ENCODE measurements around the gene DCPS.
"Not testable (repeated sequence)": the region's sequence is repeated elsewhere in the genome, so short reads cannot be mapped to it uniquely, and the experiment has no call there.

Gene DCPS

GRCh38 chr11:126344141-126345080 is 40.6 kb downstream of the DCPS start:
- no peak for DNase-seq (ENCODE audit: low read depth, low spot score)

DNA sequence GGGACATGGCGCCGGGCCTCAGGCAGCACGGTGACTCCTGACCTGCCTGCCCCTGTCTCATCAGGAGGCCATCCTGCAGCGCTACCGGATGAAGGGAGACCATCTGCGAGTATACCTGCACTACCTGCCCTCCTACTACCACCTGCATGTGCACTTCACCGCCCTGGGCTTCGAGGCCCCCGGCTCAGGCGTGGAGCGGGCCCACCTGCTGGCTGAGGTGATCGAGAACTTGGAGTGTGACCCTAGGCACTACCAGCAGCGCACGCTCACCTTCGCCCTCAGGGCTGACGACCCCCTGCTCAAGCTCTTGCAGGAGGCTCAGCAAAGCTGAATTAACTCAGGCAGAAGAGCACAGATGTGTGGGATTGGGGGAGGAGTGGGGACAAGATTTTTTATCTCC is 41.4 kb downstream of the DCPS start:
- DNase-seq (ENCODE audit: low read depth, low spot score), result no peak

DNA sequence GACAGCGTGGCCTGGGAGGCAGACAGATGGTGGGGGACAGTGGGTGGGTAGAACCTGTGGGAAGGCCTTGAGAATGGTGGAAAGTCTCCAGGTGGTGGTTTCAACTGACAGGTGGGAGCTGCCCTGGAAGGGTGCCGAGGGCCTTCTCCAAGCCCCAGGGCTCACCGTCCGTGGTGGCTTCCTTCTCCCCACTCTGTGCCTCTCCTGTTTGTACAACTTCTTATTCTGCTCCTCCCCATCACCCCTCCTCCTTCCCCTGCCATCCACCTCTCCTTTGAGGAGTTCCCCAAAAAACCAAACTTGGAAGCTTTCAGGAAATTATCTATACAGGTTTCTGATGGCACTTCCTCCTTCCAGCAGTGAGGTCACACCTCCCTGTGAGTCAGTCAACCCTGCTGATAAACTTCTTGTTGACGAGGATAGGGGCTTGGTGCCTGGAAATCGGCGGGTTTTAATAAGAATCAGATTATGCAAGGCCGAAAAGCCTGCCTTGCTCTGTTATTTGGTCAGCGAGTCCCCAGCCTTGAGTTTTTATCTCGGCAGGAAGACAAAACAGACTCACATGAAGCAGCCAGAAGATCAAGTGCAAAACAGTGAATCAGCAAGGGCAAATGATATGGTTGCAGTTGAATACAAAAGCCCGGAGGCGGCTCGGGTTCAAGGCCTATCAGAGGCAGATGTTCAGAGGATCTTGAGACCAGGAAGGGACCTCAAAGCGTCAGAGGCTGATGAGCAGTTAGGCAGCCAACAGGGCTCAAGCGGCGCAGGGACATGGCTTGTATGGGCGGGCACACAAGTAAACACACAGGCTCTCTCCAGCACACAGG is 42.1 kb downstream of the DCPS start:
- DNase-seq (ENCODE audit: low read depth, low spot score), result no peak

DNA sequence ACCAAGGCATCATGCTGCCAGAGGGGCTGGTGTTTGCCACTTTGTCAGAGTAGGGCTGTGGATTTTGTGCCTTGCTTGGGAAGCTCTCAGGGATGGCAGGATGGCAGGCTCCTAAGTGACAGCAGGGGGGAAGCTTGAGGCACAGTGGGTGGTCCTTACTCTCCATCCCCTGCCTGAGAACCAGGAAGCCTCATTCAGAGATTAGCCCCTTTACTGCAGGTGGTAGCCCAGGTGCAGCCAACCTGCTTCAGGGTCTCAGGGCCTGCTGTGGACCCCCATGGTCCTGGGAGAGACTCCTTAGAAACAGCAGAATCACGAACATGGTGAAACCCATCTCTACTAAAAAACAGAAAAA is 42.7 kb downstream of the DCPS start:
- DNase-seq (ENCODE audit: low read depth, low spot score), result no peak

- not testable (repeated sequence) for DNase-seq (ENCODE audit: low read depth, low spot score)
Observed at GRCh38 chr11:126346946-126347345, 43.1 kb downstream of the DCPS start.

DNA sequence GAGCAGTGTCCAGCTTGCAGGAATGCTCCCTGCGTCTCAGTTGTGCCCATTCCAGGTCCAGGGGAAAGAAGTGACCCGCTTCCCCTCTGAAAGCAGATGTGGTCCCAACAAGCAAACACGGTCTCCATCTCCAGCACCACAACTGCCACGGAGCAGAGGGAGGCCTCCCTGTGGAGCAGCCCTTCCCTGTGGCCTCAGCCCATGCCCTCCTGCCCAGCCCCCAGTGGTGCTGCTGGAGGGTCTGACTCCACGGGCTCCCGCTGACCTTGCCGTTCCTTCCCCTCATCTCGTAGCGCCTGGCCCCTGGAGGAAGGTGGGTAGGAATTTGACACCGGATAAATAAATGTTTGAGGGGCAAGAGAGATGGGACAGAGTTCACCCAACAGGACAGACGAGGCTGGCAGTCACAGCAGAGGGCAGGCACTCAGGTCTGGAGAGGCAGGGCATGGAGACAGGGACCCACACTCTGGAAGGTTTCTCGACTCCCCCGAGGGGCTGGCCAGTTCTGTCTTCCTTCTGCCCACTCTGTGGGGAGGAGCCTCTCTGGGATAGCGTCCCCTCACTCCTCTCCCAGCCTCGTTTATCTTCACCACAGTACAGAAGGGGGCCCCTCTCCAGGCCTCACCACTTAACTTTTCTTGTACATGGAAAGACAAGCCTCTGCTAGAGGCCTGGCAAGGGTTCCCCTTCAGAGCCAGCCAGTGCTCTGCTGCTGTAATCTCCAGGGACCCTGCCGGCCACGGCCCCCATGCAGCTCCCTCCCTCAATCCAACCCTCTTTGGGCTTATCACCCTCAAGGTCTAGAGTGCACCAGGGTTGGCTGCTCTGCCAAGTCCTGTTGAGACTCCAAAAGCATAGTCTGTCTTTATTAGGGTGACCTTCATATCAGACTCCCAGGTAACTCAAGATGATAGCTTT is 44.1 kb downstream of the DCPS start:
- no peak for DNase-seq (ENCODE audit: low read depth, low spot score)

DNA sequence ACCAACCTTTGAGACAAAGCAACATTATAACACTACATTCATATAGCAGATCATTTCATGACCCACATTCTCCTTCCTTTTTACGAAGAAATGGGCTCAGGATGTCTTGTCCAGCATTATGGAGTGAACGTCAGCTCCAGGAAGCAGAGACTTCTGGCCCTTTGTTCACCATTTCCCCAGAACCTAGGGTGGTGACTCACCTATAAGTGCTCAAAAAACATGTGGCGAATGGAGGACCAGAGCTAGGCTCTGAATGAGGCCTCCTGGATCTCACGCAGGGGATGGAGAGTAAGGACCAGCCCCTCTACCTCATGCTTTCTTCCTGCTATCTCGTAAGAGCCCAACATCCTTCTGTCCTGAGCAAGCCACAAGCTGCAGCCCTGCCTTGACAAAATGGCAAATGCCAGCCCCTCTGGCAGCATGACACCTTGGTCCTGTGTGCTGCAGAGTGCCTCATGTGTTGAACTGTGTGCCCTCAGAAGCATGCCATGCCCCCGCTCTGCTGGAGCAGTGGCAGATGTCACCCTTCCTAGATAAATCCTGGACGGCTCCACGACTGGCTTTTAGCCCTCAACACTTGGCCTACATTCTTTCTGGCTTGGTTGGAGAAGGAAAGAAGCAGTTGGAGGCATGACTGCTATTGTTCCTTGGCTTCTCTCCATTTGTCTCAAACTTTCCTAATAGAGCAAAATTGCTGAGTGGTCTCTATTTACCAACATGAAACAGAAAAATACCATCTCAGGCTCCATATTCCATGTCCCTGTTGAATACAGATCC is 45.1 kb downstream of the DCPS start:
- no peak for DNase-seq (ENCODE audit: low read depth, low spot score)

DNA sequence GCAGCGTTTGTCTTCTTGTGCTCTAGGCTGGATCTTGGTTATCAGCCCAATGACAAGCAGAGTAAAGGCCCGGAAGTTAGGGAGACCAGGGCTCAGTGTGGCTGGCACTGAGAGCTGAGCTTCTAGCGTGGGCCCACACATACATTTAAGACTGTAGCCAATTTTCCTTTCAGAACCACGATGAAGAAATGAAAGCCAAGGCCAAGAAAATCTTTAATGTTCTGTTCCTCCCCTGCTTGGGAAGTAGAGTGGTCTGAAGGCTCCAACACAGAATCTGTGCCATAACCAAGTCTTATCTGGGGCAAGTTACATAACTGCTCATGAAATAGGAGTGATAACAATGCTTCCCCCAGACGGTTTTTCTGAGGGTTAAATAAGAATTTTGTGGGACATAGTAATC is 47.0 kb downstream of the DCPS start:
- DNase-seq (ENCODE audit: low read depth, low spot score), result no peak

DNA sequence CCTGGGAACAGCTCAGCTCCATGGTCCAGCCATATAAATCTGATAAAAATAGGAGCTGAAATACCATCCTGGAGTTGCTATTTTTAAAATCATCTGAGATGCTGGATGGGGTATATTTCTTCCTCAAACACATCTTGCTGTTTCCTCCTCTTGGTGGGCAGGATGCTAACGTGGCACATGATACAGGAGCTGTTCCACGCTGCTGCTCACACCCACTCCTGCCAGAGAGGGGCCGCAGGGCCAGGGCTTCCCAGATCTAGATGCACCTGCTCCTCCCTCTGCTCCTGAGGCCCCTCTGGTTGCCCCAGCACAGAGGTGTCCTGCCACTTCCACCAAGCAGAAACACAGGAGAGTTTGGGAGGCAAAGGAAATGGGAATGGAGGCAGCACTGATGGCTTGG is 48.3 kb downstream of the DCPS start:
- DNase-seq (ENCODE audit: low read depth, low spot score), result no peak

GRCh38 chr11:126352934-126353801 is 49.3 kb downstream of the DCPS start:
- no peak for DNase-seq (ENCODE audit: low read depth, low spot score)

DNA sequence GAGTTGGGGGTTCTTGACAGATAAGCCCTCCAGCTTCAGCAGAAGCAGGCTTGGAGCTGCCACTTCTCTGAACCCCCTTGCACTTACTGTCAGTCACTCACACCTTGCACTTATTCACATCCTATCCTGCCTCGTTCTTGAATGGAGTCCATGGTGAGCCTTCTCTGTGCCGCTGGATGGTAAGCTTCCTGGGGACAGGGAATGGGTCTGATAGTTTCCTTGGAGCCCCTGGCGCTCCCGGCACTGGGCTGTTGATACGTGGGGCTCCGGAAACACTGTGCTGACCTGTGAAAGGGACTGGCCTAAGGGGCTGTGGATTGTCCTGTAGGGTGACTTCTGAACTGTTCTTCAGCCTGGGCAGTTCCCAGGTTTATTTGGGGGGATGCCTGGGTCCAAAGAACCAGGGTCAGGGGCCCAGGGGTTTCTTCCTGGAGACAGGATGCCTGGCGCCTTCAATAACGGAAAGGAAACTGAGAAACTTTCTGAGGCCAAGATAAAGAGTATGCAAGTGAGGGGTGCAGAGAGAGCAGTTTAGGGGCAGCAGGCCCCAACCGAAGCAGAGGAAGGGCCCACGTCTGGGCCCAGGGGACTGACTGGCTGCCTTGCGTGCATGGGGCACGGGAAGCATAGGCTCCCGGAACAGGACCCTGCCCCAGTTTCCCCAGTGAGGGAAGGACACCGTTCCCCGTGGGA is 50.9 kb downstream of the DCPS start:
- DNase-seq (ENCODE audit: low read depth, low spot score), result no peak

DNA sequence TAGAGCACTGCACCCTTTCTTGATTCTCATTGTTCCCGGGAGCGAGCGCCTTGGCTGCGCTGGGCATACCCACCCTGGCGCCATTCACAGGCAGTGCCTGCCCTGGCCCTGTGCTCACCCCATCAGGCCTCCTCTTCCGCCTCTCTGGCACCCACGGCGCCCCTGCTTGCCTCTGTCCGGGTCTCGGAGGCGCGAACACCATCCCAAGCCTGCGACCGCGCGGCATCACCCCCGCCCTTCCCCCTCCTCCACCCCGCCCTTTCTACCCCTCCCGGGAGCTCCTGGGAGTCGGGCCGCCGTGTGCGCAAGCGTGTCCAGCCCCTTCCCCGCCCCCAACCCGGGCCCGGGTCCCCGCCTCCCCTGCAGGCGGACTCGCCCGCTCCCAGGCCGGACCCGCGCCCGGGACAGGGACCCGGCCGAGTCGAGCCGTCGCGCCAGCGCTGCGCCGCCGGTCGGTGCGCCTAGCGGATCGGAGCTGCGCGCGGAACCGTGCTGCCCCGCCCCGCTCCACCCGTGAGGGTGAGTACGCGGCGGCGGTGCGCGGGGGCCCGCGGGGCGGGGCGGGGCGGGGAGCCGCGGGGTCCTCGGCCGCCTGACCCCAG is 51.6 kb downstream of the DCPS start, which contains the start of gene ST3GAL4:
Gene ST3GAL4, plus strand, starts transcription at position 363 of the 602 bp plus-strand sequence. CDS start 50,470 bp downstream, outside the sequence.
- DNase-seq (ENCODE audit: low read depth, low spot score), result no peak

DNA sequence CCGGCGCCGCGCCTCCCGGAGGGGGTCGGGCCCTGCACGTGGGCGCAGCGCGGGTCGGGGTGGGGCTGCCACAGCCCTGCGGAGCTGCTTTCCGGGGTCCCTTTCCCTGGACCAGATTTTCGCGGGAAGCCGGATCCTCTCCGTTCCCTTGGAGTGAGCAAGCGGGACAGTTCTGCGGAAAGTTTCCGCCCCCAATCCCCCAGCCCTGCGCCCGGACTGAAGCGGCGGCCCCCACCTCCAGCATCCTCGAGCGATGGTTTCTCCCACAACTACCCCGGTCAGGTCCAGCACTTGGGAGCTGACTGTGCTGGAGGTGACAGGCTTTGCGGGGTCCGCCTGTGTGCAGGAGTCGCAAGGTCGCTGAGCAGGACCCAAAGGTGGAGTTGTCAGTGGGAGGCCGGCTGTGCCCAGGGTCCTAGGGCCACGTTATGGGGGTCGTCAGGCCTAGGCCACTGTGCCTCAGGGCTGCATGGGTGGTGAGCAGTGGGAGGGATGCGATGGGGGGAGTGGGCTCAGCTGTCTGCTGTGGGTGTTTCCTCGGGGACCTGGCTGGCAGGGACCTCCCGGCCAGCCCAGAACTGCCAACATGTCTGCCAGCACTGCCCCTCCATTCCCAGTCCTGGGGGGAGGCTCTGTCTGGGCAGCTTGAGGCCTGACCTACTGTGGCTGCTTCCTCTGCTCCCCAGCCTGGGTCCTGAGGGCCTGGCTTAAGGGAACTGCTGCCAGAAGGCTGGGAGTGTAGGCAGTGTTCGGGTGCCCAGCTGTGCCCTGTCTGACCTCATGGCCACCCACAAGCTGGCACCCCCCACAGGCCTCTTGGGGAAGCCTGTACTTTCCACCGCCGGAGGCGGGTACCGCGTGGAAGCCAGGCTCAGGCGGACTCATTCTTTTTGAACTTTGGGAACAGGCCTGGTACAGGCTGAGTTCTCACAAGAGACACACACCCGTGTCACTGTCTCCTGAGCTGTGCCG is 52.4 kb downstream of the DCPS start:
- no peak for DNase-seq (ENCODE audit: low read depth, low spot score)

GRCh38 chr11:126357055-126357962 is 53.4 kb downstream of the DCPS start:
- no peak for DNase-seq (ENCODE audit: low read depth, low spot score)

DNA sequence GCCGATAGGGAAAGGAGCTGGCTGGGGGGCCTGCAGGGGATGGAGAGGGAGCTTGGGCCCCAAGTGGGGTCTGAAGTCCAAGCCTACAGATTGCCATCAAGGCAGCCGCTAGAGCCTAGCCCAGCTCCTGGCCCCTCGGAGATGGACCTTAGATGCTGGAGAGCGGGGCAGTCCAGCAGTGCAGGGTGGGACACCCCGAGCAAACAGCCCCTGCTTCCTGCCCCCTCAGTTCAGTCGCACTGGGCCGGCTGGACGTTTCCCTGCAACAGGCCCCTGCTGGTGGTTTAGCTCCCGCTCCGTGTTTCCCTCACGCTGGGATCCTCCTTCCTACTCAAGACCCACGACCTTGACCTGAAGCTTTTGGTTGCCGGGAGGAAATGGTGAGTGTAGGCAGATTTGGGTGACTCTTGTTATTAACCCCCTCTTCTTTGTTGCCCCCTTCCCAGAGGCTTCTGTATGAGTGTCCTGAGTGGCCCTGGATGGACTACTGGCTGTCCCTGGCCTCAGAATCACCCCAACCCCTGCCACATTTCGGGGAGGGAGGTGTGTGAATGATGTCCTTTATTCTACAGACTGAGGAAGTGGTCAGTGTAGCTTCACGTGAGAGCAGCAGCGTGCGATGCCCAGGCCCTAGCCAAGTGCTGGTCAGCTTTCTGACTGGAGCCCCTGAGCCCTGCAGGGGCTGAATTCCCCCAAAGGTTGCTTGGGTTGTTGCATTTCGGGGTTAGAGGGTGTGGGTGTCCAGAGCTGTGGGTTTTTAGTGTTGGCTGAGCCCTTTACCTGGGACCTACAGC is 54.3 kb downstream of the DCPS start:
- DNase-seq (ENCODE audit: low read depth, low spot score), result no peak

DNA sequence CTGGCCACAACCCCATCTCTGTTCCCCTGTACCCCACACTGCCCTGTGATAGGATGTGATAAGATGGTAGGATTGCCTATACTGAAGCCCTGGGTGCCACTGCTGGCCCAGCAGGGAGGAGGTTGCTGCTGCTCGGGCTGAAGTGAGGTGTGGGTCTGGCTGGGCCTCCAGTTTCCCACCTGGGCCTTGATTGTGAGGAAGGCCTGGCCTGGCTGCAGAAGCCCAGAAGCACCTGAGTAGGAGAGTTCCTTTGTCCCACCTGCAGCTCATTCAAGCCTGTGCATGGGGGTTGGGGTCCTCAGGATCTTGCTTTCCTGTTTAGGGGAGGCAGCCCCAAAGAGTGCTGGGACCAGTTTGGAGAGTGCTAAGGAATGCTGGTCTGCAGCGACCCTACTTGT is 54.9 kb downstream of the DCPS start:
- no peak for DNase-seq (ENCODE audit: low read depth, low spot score)
